ENCODE data around the gene MRI1.
"Not testable (repeated sequence)": the region's sequence is repeated elsewhere in the genome, so short reads cannot be mapped to it uniquely, and the experiment has no call there.

MRI1 gene

DNA sequence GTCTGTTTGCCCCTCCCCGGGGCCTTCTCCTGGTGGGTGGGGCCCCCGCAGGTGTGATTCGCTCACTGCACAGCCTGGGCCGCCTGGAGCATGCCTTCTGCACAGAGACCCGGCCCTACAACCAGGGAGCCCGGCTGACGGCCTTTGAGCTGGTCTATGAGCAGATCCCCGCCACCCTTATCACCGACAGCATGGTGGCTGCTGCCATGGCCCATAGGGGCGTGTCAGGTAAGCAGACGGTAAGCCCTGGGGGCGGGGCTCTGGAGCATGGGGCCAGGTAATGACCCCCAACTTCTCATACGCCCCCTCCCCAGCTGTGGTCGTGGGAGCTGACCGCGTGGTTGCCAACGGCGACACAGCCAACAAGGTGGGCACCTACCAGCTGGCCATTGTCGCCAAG, 4.2 kb downstream of the MRI1 start:
- Mint-ChIP-seq H3K36me3 (ENCODE audit: low read depth) (peaks cover 13% of the 10 kb centered on the region), H3K27ac (peak overlapping the region in 1 of 3 experiments; percentile 83), H3K4me3 (no peak overlapping the region), H3K9me3 (no peaks in the 10 kb centered on the region), H3K4me1 (peaks cover 7% of the 10 kb centered on the region), H3K27me3 (ENCODE audit: low read depth) (no peaks in the 10 kb centered on the region)
- TF ChIP-seq, protein P1, sequence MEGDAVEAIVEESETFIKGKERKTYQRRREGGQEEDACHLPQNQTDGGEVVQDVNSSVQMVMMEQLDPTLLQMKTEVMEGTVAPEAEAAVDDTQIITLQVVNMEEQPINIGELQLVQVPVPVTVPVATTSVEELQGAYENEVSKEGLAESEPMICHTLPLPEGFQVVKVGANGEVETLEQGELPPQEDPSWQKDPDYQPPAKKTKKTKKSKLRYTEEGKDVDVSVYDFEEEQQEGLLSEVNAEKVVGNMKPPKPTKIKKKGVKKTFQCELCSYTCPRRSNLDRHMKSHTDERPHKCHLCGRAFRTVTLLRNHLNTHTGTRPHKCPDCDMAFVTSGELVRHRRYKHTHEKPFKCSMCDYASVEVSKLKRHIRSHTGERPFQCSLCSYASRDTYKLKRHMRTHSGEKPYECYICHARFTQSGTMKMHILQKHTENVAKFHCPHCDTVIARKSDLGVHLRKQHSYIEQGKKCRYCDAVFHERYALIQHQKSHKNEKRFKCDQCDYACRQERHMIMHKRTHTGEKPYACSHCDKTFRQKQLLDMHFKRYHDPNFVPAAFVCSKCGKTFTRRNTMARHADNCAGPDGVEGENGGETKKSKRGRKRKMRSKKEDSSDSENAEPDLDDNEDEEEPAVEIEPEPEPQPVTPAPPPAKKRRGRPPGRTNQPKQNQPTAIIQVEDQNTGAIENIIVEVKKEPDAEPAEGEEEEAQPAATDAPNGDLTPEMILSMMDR (IDR thresholded peaks at IDR 0.05; ENCODE audit: unreplicated experiment in 3 of 3): no peak

DNA sequence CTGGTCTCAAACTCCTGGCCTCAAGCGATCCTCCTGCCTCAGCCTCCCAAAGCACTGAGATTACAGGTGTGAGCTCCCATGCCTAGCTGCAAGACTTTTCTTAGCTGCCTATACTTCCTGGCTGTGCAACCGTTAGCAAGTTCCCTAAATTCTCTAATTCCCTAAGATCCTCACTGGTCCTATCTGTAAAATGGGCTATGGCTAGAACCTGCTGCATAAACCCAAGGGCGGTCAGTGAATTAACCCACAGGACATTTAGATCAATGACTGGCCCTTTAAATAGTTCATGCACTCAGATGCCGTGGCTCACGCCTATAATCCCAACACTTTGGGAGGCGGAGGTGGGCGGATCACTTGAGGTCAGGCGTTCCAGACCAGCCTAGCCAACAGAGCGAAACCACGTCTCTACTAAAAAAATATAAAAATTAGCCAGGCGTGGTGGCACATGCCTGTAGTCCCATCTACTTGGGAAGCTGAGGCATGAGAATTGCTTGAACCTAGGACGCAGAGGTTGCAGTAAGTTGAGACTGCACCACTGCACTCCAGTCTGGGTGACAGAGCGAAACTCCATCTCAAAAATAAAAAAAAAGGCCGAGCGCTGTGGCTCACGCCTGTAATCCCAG, 5.8 kb downstream of the MRI1 start:
- Mint-ChIP-seq H3K27ac (peak overlapping the region in 1 of 3 experiments; percentile 91), H3K36me3 (ENCODE audit: low read depth) (peaks cover 14% of the 10 kb centered on the region), H3K4me3 (no peak overlapping the region)

DNA sequence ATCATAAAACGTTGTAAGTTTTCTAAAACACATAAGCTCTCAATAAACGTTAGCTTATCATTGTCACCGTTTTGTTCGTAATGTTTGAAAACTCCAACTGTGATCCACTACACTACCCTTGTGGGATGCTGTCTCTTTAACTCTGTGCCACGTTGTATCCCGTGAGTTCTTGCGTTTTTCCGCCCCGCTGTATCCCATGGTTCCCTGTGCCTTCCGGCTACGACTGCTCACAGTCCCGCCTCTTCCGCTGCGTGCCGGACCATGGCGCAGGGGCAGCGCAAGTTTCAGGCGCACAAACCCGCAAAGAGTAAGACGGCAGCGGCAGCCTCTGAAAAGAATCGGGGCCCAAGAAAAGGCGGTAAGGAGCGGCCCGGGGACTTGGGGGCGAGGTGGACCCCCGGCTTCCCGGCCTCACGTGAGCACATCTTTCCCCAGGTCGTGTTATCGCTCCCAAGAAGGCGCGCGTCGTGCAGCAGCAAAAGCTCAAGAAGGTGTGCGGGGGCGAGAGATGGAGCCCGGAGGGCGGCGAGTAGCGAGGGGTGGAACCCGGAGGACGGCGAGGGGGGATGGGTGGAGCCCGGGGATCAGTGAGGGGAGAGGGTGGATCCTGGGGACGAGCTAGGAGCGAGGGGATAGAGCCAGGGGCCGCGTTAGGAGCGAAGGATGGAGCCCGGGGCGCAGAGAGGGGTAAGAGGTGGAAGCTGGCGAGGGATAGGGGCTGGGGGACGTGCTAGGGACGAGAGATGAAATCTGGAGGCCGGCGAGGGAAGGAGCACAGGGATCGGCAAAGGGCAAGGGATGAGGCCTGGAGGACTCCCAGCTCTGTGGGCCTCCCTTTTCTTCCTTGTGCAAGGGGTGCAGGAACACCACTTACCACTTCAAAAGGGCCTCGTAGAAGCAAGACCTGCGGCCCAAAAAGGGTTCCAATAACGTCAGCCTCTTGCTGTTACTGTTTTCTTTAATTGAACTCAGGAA, 10.2 kb downstream of the MRI1 start, which contains the start of gene C19orf53:
TSS of gene C19orf53 (plus strand) at position 240 of the 975 bp plus-strand sequence. CDS start at position 262, 22 bp downstream.
- no peaks in the 10 kb centered on the region for H3K27me3 Mint-ChIP-seq (ENCODE audit: low read depth)
- peaks cover 43% of the 10 kb centered on the region for H3K36me3 Mint-ChIP-seq (ENCODE audit: low read depth)
- TF ChIP-seq, protein P1 (IDR thresholded peaks at IDR 0.05; ENCODE audit: unreplicated experiment in 3 of 3): no peak
- H3K4me1 Mint-ChIP-seq: peaks cover 18% of the 10 kb centered on the region
- H3K27ac Mint-ChIP-seq: peak within 1 kb of the TSS; percentile 93 to 98 (median 97)
- H3K4me3 Mint-ChIP-seq: peak within 1 kb of the TSS; percentile 97 to 100 (median 98)
- H3K9me3 Mint-ChIP-seq: no peaks in the 10 kb centered on the region

More for the DNA sequence above, 5.8 kb downstream of the MRI1 start:
- H3K9me3 Mint-ChIP-seq: no peaks in the 10 kb centered on the region
- H3K4me1 Mint-ChIP-seq: peaks cover 13% of the 10 kb centered on the region
- TF ChIP-seq, protein P1 (IDR thresholded peaks at IDR 0.05; ENCODE audit: unreplicated experiment in 3 of 3): no peak
- H3K27me3 Mint-ChIP-seq (ENCODE audit: low read depth): no peaks in the 10 kb centered on the region

DNA sequence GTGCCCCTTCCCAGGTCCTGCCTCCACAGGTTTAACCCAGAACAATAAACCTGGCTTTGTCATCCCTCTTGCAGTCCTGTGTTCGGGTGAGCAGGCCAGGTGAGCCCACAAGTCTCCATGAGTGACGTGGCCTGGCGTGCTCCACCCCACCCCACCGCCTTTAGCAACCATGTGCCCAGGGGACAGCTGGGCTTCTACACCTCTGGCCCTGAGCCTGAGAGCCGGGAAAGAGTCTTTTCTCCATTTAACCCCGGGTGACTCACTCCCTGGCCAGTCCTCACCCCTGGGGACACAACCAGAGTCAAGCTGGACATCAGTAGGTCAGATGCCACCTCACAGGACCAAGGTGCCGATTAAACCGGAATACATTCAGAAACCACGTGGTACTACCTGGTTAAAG, 14.1 kb downstream of the MRI1 start:
- Mint-ChIP-seq H3K9me3 (no peaks in the 10 kb centered on the region), H3K36me3 (ENCODE audit: low read depth) (peaks cover 38% of the 10 kb centered on the region), H3K27me3 (ENCODE audit: low read depth) (peaks cover 3% of the 10 kb centered on the region), H3K27ac (no peak overlapping the region), H3K4me3 (peak overlapping the region in 2 of 3 experiments; percentile 10 to 48), H3K4me1 (peaks cover 23% of the 10 kb centered on the region)
- TF ChIP-seq, protein P1 (IDR thresholded peaks at IDR 0.05; ENCODE audit: unreplicated experiment in 3 of 3): no peak

DNA sequence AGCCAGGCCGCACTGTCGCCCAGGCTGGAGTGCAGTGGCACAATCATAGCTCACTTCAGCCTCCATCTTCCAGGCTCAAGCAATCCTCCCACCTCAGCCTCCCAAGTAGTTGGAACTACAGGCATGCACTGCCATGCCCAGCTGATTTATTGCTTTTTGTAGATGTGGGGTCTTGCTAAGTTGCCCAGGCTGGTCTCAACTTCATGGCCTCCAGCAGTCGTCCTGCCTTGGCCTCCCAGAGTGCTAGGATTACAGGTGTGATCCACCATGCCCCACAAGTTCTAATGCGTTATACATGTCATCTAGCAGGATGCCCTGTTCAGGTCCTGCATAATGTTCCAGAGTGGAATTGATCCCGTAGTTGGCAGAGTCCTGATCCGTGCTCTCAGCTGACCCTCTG, 14.5 kb downstream of the MRI1 start:
- no peak overlapping the region for H3K27ac Mint-ChIP-seq
- H3K27me3 Mint-ChIP-seq (ENCODE audit: low read depth): peaks cover 3% of the 10 kb centered on the region
- H3K4me3 Mint-ChIP-seq: peak overlapping the region in 1 of 3 experiments; percentile 4
- H3K4me1 Mint-ChIP-seq: peaks cover 23% of the 10 kb centered on the region
- TF ChIP-seq, protein P1 (IDR thresholded peaks at IDR 0.05; ENCODE audit: unreplicated experiment in 3 of 3): no peak
- H3K9me3 Mint-ChIP-seq: no peaks in the 10 kb centered on the region
- peaks cover 38% of the 10 kb centered on the region for H3K36me3 Mint-ChIP-seq (ENCODE audit: low read depth)

DNA sequence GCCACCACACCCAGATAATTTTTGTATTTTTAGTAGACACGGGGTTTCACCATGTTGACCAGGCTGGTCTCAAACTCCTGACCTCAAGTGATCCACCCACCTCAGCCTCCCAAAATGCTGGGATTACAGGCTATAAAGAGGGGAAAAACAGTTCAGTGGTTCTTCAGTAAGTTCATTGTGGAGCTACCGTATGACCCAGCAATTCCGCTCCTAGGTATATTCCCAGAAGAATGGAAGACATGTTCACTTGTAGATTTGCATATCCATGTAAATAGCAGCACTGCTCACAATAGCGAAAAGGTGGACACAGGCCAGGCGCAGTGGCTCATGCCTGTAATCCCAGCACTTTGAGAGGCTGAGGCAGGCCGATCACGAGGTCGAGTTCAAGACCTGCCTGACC, 15.5 kb downstream of the MRI1 start:
- H3K27me3 Mint-ChIP-seq (ENCODE audit: low read depth); H3K9me3 Mint-ChIP-seq; H3K27ac Mint-ChIP-seq; H3K4me3 Mint-ChIP-seq: not testable (repeated sequence)
- Mint-ChIP-seq H3K4me1 (peaks cover 17% of the 10 kb centered on the region), H3K36me3 (ENCODE audit: low read depth) (peaks cover 33% of the 10 kb centered on the region)

Measured in nephron (organoid).